ENCODE measurements around the gene RNF125.

GRCh38 chr18:32081881-32082280 lies 63.3 kb downstream of the RNF125 start:
- TF ChIP-seq ZBTB44 (tag by site-specific recombination; IDR thresholded peaks at IDR 0.05) (no peak), REST (tag by site-specific recombination; IDR thresholded peaks at IDR 0.05) (no peak), ZNF558 (tag by site-specific recombination; IDR thresholded peaks at IDR 0.05) (no peak), CTCF (tag by site-specific recombination; IDR thresholded peaks at IDR 0.05) (no peak), ZNF660 (tag by site-specific recombination; IDR thresholded peaks at IDR 0.05) (no peak), ZNF274 (IDR thresholded peaks at IDR 0.05; ENCODE audit: low read length) (no peak), ZNF274 (tag by site-specific recombination; IDR thresholded peaks at IDR 0.05; ENCODE audit: borderline replicate concordance) (no peak), ZNF362 (tag by site-specific recombination; IDR thresholded peaks at IDR 0.05) (no peak)

Data from HEK293 (cell line).